AG09309 (cell line): ENCODE data around the gene GPC3.

Experiments used
- DNase-seq: peaks from one replicate; pipeline ENCODE4 v3.0.0-alpha.2; 2010; ENCODE audit warnings: low read depth
- H3K4me3 ChIP-seq: 2 replicates; pipeline ENCODE4 v1.5.1; 2011; ENCODE audit warnings: mild to moderate bottlenecking, low read depth, low read length, moderate library complexity; ENCODE audit not compliant: control insufficient read depth
- TF ChIP-seq, protein P1 (sequence below): IDR thresholded peaks from 2 replicates; pipeline ENCODE4 v1.5.1; 2011; ENCODE audit warnings: mild to moderate bottlenecking, low read depth, low read length, inconsistent platforms; ENCODE audit not compliant: insufficient read depth, control insufficient read depth; ENCODE audit errors: missing control alignments

The GPC3 gene

DNA sequence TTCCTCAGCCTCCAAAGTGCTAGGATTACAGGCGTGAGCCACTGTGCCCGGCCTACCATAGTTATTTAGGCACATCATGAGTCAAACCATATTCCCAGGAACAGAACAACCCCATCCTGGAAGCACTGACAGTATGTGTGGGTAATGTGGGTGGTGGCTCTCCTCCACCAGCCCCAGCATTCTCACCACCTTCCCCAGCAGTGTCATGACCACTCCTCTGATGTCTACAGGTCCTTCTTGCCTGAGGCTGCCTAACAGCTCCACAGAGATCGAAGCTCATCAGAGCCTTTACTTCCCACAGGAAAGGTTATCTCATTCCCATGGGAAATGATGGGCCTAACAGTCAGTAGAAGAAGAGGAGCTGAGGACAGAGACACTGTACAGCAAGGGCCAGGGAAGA lies 440.6 kb downstream of the GPC3 start:
- DNase-seq, result no peak
- TF ChIP-seq, protein P1, sequence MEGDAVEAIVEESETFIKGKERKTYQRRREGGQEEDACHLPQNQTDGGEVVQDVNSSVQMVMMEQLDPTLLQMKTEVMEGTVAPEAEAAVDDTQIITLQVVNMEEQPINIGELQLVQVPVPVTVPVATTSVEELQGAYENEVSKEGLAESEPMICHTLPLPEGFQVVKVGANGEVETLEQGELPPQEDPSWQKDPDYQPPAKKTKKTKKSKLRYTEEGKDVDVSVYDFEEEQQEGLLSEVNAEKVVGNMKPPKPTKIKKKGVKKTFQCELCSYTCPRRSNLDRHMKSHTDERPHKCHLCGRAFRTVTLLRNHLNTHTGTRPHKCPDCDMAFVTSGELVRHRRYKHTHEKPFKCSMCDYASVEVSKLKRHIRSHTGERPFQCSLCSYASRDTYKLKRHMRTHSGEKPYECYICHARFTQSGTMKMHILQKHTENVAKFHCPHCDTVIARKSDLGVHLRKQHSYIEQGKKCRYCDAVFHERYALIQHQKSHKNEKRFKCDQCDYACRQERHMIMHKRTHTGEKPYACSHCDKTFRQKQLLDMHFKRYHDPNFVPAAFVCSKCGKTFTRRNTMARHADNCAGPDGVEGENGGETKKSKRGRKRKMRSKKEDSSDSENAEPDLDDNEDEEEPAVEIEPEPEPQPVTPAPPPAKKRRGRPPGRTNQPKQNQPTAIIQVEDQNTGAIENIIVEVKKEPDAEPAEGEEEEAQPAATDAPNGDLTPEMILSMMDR, result no peak
- H3K4me3 ChIP-seq, result no peak overlapping the region

DNA sequence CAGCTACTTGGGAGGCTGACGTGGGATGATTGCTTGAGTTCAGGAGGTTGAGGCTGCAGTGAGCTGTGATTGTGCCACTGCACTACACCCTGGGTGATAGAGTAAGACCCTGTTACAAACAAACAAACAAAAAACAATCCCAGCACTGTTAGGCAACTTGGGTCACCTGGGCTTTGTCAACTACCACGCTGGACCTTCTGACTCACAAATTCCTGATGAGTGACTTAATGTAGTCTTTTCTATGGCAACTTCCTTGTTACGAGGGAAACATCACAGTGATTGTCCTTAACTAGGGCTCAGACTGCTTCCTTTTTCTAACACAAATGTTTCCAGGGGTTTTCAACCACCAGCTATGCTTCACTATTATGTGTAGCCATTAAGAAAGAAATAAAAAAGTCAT lies 441.3 kb downstream of the GPC3 start:
- TF ChIP-seq, protein P1, result no peak
- H3K4me3 ChIP-seq, result no peak overlapping the region
- DNase-seq, result peak; percentile 24

DNA sequence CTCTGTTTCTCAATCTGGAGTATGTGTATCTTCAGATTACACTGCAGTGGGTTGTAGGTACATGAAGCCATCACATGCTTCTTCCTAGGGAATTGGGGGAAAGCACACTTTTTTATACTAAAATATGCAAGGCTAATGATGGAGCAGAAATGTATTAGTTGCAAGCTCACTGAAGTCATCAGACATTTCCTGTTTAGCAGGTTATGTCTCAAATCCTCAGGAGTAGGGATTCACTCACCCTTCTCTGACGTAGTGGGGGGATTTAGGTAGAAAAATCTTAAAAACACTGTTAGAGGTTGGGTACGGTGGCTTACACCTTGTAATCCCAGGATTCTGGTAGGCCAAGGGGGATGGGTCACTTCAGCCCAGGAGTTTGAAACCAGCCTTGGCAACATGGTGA lies 441.7 kb downstream of the GPC3 start:
- DNase-seq, result no peak
- H3K4me3 ChIP-seq, result no peak overlapping the region
- TF ChIP-seq, protein P1, result no peak

DNA sequence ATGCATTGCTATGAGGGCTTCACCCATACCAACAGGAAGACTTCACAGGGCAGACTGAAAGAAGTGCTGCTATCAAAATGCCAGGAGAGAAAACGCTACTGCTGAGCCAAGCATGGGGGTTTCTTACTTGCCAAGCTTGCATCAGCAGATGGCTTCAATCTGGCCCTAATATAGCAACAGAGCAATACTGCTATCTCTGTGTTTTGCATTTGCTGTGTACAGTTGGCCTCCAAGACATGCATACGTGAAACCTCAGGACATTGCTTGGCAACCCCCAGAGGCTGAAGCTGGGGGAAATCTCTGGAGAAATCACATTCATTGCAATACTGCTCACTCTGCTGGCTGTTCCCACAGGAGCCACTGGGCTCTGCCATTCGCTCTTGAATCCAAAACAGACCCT lies 442.9 kb downstream of the GPC3 start:
- TF ChIP-seq, protein P1, result no peak
- H3K4me3 ChIP-seq, result no peak overlapping the region
- DNase-seq, result peak; percentile 10

DNA sequence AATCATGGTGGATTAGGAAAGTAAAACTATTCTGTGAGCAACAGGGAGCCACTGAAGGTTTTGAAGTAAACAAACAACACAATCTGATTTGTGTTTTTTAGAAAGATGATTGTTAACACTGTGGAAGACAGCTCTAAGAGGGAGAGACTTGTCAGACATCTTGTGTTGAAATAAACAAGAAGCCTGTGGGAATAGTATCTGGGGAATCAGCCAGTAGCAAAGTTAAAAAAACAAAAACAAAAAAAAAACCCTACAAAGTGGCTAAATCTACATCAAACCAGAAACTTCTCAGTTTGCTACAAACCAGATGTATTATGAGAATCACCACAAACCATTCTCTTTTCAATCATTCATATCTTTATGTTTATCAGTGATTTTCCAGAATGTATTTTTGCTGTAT lies 444.4 kb downstream of the GPC3 start:
- no peak for DNase-seq
- TF ChIP-seq, protein P1, result no peak
- no peak overlapping the region for H3K4me3 ChIP-seq

DNA sequence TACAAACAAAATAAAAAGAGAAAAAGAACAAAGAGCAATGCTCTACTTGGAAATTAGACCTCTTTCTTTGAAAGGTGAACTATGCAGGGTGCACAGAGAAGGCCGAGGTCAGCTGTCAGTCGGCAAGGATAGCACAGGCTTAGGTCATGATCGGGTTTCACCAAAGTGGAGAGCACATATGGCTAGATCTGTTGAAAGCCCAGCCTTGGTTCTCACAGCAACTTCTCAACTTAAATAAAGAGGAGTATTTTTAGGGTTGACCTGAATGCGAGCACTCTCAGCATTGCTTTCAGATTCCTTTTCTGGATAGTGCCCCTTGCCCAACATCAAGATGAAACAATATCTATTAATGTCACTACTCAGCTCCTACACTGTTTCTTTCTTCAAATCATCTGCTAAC lies 447.2 kb downstream of the GPC3 start:
- TF ChIP-seq, protein P1, result no peak
- H3K4me3 ChIP-seq, result no peak overlapping the region
- no peak for DNase-seq

DNA sequence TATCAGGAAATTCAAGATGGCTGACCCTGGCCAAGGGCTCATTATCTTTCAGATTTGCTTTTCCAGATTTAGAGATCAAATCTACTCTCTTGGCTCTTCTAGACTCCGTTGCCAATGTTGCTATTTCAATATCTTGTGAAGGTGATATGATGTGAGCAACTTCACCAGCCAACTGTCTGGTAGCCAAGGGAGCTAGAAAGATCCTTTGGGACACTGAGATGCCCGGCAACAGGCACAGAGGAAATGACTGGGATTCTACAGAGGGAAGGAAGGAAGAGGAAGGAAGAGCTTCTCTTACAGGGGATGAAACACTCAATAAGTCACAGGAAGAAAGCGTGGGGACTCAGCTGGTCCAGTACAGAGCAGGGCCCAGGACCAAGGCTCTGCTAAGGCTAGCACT lies 448.3 kb downstream of the GPC3 start:
- no peak overlapping the region for H3K4me3 ChIP-seq
- DNase-seq, result no peak
- TF ChIP-seq, protein P1, result no peak
